GM23338 (cell line): Measurements from ENCODE around the gene ADH1A. TPM values are rescaled to one million over a fixed set of nuclear protein-coding genes. Genes with fewer than 3 reads are reported as not detected.
"Not testable (repeated sequence)": the region's sequence is repeated elsewhere in the genome, so short reads cannot be mapped to it uniquely, and the experiment has no call there.

ENCODE experiments used
- ATAC-seq: fragments of 200-7000 bp; cut with Tn5 transposase; 3 replicates; pipeline ENCODE4 v1.9.1; 2020
- DNase-seq: peaks from one replicate; pipeline ENCODE4 v3.0.0-alpha.2; 2015; ENCODE audit warnings: low spot score
- H2AFZ ChIP-seq: fragments of 200-600 bp; sonication (generic); 2 replicates; pipeline ENCODE4 v1.8.0; 2016; ENCODE audit warnings: antibody characterized with exemption, mild to moderate bottlenecking, moderate library complexity
- H3F3A ChIP-seq: fragments of 200-600 bp; sonication (generic); replicated peaks from 2 replicates; pipeline ENCODE4 v1.8.0; 2017; ENCODE audit warnings: antibody characterized with exemption, mixed run types, low read depth
- H3K27ac ChIP-seq: fragments of 200-600 bp; sonication (generic); 2 replicates; pipeline ENCODE4 v1.6.1; 2016; ENCODE audit warnings: low read depth
- H3K27me3 ChIP-seq: fragments of 200-600 bp; sonication (generic); 2 replicates; pipeline ENCODE4 v1.8.0; 2016; ENCODE audit warnings: mild to moderate bottlenecking, mixed run types, moderate library complexity; ENCODE audit not compliant: insufficient read depth
- H3K36me3 ChIP-seq: fragments of 200-600 bp; sonication (generic); 2 replicates; pipeline ENCODE4 v1.8.0; 2016; ENCODE audit warnings: mild to moderate bottlenecking; ENCODE audit not compliant: insufficient read depth
- H3K4me1 ChIP-seq: fragments of 200-600 bp; sonication (generic); 2 replicates; pipeline ENCODE4 v1.8.0; 2016; ENCODE audit warnings: mild to moderate bottlenecking, moderate library complexity; ENCODE audit not compliant: insufficient read depth
- H3K4me2 ChIP-seq: fragments of 200-600 bp; sonication (generic); 2 replicates; pipeline ENCODE4 v1.7.1; 2017; ENCODE audit warnings: mixed run types
- H3K4me3 ChIP-seq: fragments of 200-600 bp; sonication (generic); 2 replicates; pipeline ENCODE4 v1.6.1; 2016; ENCODE audit warnings: mixed run types
- H3K79me2 ChIP-seq: fragments of 200-600 bp; sonication (generic); replicated peaks from 2 replicates; pipeline ENCODE4 v1.8.0; 2017; ENCODE audit warnings: mild to moderate bottlenecking; ENCODE audit not compliant: insufficient read depth
- H3K9me2 ChIP-seq: fragments of 200-600 bp; sonication (generic); 2 replicates; pipeline ENCODE4 v1.8.0; 2017; ENCODE audit not compliant: insufficient read depth
- H4K20me1 ChIP-seq: fragments of 200-600 bp; sonication (generic); replicated peaks from 2 replicates; pipeline ENCODE4 v1.8.0; 2017; ENCODE audit warnings: mild to moderate bottlenecking; ENCODE audit not compliant: insufficient read depth
- H3K27ac Mint-ChIP-seq: 2 replicates; pipeline ENCODE4 v1.8.0; 2020; ENCODE audit warnings: inconsistent platforms, mild to moderate bottlenecking, moderate library complexity, mixed read lengths
- H3K27me3 Mint-ChIP-seq: 3 replicates; pipeline ENCODE4 v1.8.0; 2022; ENCODE audit warnings: low read depth, mild to moderate bottlenecking, moderate library complexity, mixed read lengths, inconsistent platforms; ENCODE audit not compliant: insufficient read depth, poor library complexity
- H3K36me3 Mint-ChIP-seq: 3 replicates; pipeline ENCODE4 v1.8.0; 2021; ENCODE audit warnings: low read depth, mild to moderate bottlenecking, inconsistent platforms, moderate library complexity, mixed read lengths
- H3K4me1 Mint-ChIP-seq: 3 replicates; pipeline ENCODE4 v1.8.0; 2020; ENCODE audit warnings: mild to moderate bottlenecking, inconsistent platforms, mixed read lengths
- H3K4me3 Mint-ChIP-seq: 3 replicates; pipeline ENCODE4 v1.8.0; 2021; ENCODE audit warnings: moderate library complexity, mild to moderate bottlenecking, inconsistent platforms, mixed read lengths
- H3K9me3 Mint-ChIP-seq: 3 replicates; pipeline ENCODE4 v1.8.0; 2020; ENCODE audit warnings: moderate library complexity, mild to moderate bottlenecking, inconsistent platforms, mixed read lengths
- EZH2 ChIP-seq: fragments of 200-600 bp; sonication (generic); IDR thresholded peaks from one replicate; pipeline ENCODE4 v1.8.0; 2017; ENCODE audit warnings: antibody characterized with exemption, mild to moderate bottlenecking, low read depth; ENCODE audit not compliant: unreplicated experiment
- EZH2phosphoT487 ChIP-seq: fragments of 200-600 bp; sonication (generic); IDR thresholded peaks from one replicate; pipeline ENCODE4 v1.8.1; 2018; ENCODE audit warnings: antibody characterized with exemption; ENCODE audit not compliant: unreplicated experiment
- NANOG ChIP-seq: IDR thresholded peaks from 2 replicates; pipeline ENCODE4 v1.6.1; 2016; ENCODE audit warnings: antibody characterized with exemption, borderline replicate concordance
- REST ChIP-seq: IDR thresholded peaks from one replicate; pipeline ENCODE4 v1.6.1; 2018; ENCODE audit warnings: antibody characterized with exemption; ENCODE audit not compliant: unreplicated experiment
- STAT1 ChIP-seq: IDR thresholded peaks from one replicate; pipeline ENCODE4 v1.6.1; 2016; ENCODE audit warnings: antibody characterized with exemption; ENCODE audit not compliant: unreplicated experiment
- ZNF114 ChIP-seq: fragments of 250-450 bp; sonication (Bioruptor Pico); IDR thresholded peaks from 2 replicates; pipeline ENCODE4 v1.5.0; 2020; ENCODE audit warnings: mild to moderate bottlenecking, moderate library complexity
- ZNF331 ChIP-seq: fragments of 250-450 bp; sonication (Bioruptor Pico); IDR thresholded peaks from 2 replicates; pipeline ENCODE4 v1.5.0; 2020; ENCODE audit warnings: low read depth, mild to moderate bottlenecking, moderate library complexity
- polyA plus RNA-seq: library from polyadenylated mRNA; unstranded; fragments of >200 nt; fragmentation: Nextera tagmentation; extraction: Ambion mirVana; gene quantifications from 2 replicates; pipeline ENCODE4 v1.2.1, GENCODE V29; 2016
- total RNA-seq: library from RNA; depleted of rRNA; stranded (reverse); fragments of >200 nt; shearing (Covaris generic); gene quantifications from 2 replicates; pipeline ENCODE4 v1.2.3, GENCODE V29; 2014; rRNA removed

Gene ADH1A
- total and polyA plus RNA-seq, 2 experiments from 2014 or later, result not detected

DNA sequence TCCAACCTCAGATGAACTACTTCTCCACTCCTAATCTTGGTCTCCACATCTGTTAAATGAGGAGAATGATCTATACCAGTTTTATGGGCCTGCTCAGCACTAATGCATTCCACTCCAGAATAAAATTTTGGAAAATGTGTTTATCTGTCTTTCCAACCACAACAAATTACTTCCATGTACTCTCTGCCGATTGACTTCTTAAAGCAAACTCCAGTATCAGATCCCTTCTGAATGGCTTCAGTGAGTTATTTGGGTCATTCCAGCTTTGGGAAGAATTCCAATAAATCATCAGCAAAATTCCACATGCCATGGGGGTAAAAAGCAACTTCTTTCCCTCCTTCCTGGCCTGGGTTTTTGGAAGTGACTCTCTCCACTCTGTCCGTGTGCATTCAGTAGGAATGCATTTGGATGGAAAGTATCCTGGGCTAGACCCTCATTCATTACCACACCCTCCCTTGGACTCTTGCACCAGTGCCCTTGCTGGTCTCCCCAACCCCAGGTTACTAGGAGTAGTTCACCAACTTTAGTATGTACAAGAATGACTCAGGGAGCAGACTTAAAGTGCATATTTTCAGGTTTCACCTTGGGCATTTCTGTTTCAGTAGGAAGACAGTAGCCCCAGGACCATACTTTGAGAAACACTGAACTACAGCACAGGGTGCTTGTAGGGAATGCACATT is 56.3 kb downstream of the ADH1A start (continued):
- no peak for TF ChIP-seq REST
- no peak for TF ChIP-seq ZNF114
- TF ChIP-seq ZNF331, result no peak
- TF ChIP-seq EZH2phosphoT487, result no peak
- TF ChIP-seq STAT1, result no peak
- no peak for TF ChIP-seq NANOG
- TF ChIP-seq EZH2, result no peak

DNA sequence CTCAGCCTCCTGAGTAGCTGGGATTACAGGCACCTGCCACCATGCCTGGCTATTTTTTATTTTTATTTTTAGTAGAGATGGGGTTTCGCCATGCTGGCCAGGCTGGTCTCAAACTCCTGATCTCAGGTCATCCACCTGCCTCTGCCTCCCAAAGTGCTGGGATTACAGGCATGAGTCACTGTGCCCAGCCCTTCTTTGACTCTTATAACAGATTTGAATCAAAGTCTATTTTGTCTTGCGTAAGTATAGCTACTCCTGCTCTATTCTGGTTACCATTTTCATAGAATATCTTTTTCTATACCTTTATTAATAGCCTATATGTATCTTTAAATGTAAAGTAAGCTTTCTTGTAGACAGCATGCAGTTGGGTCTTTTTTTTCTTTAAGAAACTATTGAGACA is 57.4 kb downstream of the ADH1A start:
- H3K4me3 ChIP-seq, H3K27me3 Mint-ChIP-seq, H3K9me3 Mint-ChIP-seq, H3K4me2 ChIP-seq, H3F3A ChIP-seq, H3K36me3 Mint-ChIP-seq, H2AFZ ChIP-seq, H3K4me1 Mint-ChIP-seq, H3K27ac Mint-ChIP-seq, H3K4me3 Mint-ChIP-seq, H3K79me2 ChIP-seq, H3K27me3 ChIP-seq, H3K36me3 ChIP-seq, DNase-seq, ATAC-seq, H3K27ac ChIP-seq, H3K4me1 ChIP-seq, H3K9me2 ChIP-seq, H4K20me1 ChIP-seq: not testable (repeated sequence)

- not testable (repeated sequence) for H4K20me1 ChIP-seq, H3K27me3 Mint-ChIP-seq, H2AFZ ChIP-seq, H3K4me3 ChIP-seq, H3K9me2 ChIP-seq, H3K27me3 ChIP-seq, ATAC-seq, H3K36me3 Mint-ChIP-seq, H3K9me3 Mint-ChIP-seq, H3K4me3 Mint-ChIP-seq, H3K4me2 ChIP-seq, H3K4me1 Mint-ChIP-seq, H3K27ac Mint-ChIP-seq, H3K27ac ChIP-seq, H3F3A ChIP-seq, H3K36me3 ChIP-seq, H3K4me1 ChIP-seq, DNase-seq, H3K79me2 ChIP-seq
These were observed 62.1 kb downstream of the ADH1A start for GRCh38 chr4:99228706-99229105.

DNA sequence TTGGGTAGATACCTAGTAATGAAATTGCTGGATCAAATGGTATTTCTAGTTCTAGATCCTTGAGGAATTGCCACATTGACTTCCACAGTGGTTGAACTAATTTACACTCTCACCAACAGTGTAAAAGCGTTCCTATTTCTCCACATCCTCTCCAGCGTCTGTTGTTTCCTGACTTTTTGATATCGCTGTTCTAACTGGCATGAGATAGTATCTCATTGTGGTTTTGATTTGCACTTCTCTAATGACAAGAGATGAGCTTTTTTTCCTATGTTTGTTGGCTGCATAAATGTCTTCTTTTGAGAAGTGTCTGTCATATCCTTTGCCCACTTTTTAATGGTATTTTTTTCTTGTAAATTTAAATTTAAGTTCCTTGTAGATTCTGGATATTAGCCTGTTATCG is 63.1 kb downstream of the ADH1A start:
- not testable (repeated sequence) for H3K9me3 Mint-ChIP-seq, H3K4me3 Mint-ChIP-seq, H3K27ac ChIP-seq, H3K4me2 ChIP-seq, H3F3A ChIP-seq, H2AFZ ChIP-seq, H3K27ac Mint-ChIP-seq, ATAC-seq, H3K4me1 ChIP-seq, H4K20me1 ChIP-seq, H3K4me3 ChIP-seq, H3K36me3 Mint-ChIP-seq, H3K36me3 ChIP-seq, H3K27me3 ChIP-seq, H3K9me2 ChIP-seq, H3K4me1 Mint-ChIP-seq, DNase-seq, H3K27me3 Mint-ChIP-seq, H3K79me2 ChIP-seq

Other genes starting within 250 kb of the ADH1A start
- gene ADH5, start 202.2 kb downstream of the ADH1A start, total RNA-seq, result 224 and 227 TPM in 2 replicates
- 243 and 250 TPM in 2 replicates for gene ADH5, start 202.2 kb downstream of the ADH1A start, polyA plus RNA-seq
- gene ADH4, start 146.7 kb downstream of the ADH1A start, total RNA-seq, result not detected in 2 replicates
- 0.47 TPM in 1 of 2 replicates, not detected in the other for gene ADH4, start 146.7 kb downstream of the ADH1A start, polyA plus RNA-seq
- 0.47 TPM in 1 of 2 replicates, not detected in the other for gene ADH6, start 71.7 kb downstream of the ADH1A start, total RNA-seq
- 0.40 and 0.58 TPM in 2 replicates for gene ADH6, start 71.7 kb downstream of the ADH1A start, polyA plus RNA-seq
- not detected in 2 replicates for gene ADH1B, start 30.4 kb upstream of the ADH1A start, total RNA-seq
- gene ADH1B, start 30.4 kb upstream of the ADH1A start, polyA plus RNA-seq, result not detected in 2 replicates
- not detected in 2 replicates for gene ADH1C, start 61.8 kb upstream of the ADH1A start, total RNA-seq
- gene ADH1C, start 61.8 kb upstream of the ADH1A start, polyA plus RNA-seq, result not detected in 2 replicates
- not detected in 2 replicates for gene ADH7, start 144.4 kb upstream of the ADH1A start, total RNA-seq
- gene ADH7, start 144.4 kb upstream of the ADH1A start, polyA plus RNA-seq, result not detected in 2 replicates
- gene C4orf17, start 220.0 kb upstream of the ADH1A start, total RNA-seq, result not detected in 2 replicates
- not detected in 2 replicates for gene C4orf17, start 220.0 kb upstream of the ADH1A start, polyA plus RNA-seq